ENCODE measurements around the gene RBM4B.
"Not testable (repeated sequence)": the region's sequence is repeated elsewhere in the genome, so short reads cannot be mapped to it uniquely, and the experiment has no call there.

The RBM4B gene

GRCh38 chr11:66651016-66651415 lies 26.7 kb downstream of the RBM4B start:
- no peak for DNase-seq (ENCODE audit: low read depth, low spot score)
- Histone ChIP-seq H3K36me3 (ENCODE audit: insufficient read depth, insufficient read length, low read length) (peaks cover 73% of the 10 kb centered on the region), H3K9ac (ENCODE audit: insufficient read length, low read depth) (no peak overlapping the region), H3K4me1 (ENCODE audit: insufficient read depth, insufficient read length) (no peaks in the 10 kb centered on the region), H3K4me3 (ENCODE audit: insufficient read length, low read depth) (no peak overlapping the region), H3K27me3 (ENCODE audit: insufficient read depth, insufficient read length) (no peaks in the 10 kb centered on the region), H3K9me3 (ENCODE audit: insufficient read depth, low read length) (no peaks in the 10 kb centered on the region)
- TF ChIP-seq ZNF274 (IDR thresholded peaks at IDR 0.05; ENCODE audit: low read depth, low read length) = no peak
- TF ChIP-seq SUZ12 (IDR thresholded peaks at IDR 0.05; ENCODE audit: extremely low read depth, insufficient read depth, insufficient read length) = no peak
- no peak for TF ChIP-seq YY1 (IDR thresholded peaks at IDR 0.05; ENCODE audit: insufficient read depth, insufficient read length)

- no peak for DNase-seq (ENCODE audit: low read depth, low spot score)
- H3K4me3 ChIP-seq (ENCODE audit: insufficient read length, low read depth) = no peak overlapping the region
- no peak overlapping the region for H3K9ac ChIP-seq (ENCODE audit: insufficient read length, low read depth)
- H3K9me3 ChIP-seq (ENCODE audit: insufficient read depth, low read length) = no peaks in the 10 kb centered on the region
- no peaks in the 10 kb centered on the region for H3K27me3 ChIP-seq (ENCODE audit: insufficient read depth, insufficient read length)
- no peaks in the 10 kb centered on the region for H3K4me1 ChIP-seq (ENCODE audit: insufficient read depth, insufficient read length)
- H3K36me3 ChIP-seq (ENCODE audit: insufficient read depth, insufficient read length, low read length) = peaks cover 83% of the 10 kb centered on the region
- TF ChIP-seq SUZ12 (IDR thresholded peaks at IDR 0.05; ENCODE audit: extremely low read depth, insufficient read depth, insufficient read length) = no peak
- TF ChIP-seq ZNF274 (IDR thresholded peaks at IDR 0.05; ENCODE audit: low read depth, low read length) = no peak
- no peak for TF ChIP-seq YY1 (IDR thresholded peaks at IDR 0.05; ENCODE audit: insufficient read depth, insufficient read length)
Observed at GRCh38 chr11:66649903-66650302, 27.8 kb downstream of the RBM4B start.

GRCh38 chr11:66646828-66647227 lies 30.9 kb downstream of the RBM4B start:
- Histone ChIP-seq H3K36me3 (ENCODE audit: insufficient read depth, insufficient read length, low read length) (peaks cover 92% of the 10 kb centered on the region), H3K27me3 (ENCODE audit: insufficient read depth, insufficient read length) (no peaks in the 10 kb centered on the region), H3K9me3 (ENCODE audit: insufficient read depth, low read length) (no peaks in the 10 kb centered on the region), H3K4me3 (ENCODE audit: insufficient read length, low read depth) (no peak overlapping the region), H3K4me1 (ENCODE audit: insufficient read depth, insufficient read length) (peaks cover 11% of the 10 kb centered on the region), H3K9ac (ENCODE audit: insufficient read length, low read depth) (no peak overlapping the region)
- TF ChIP-seq SUZ12 (IDR thresholded peaks at IDR 0.05; ENCODE audit: extremely low read depth, insufficient read depth, insufficient read length) (no peak), ZNF274 (IDR thresholded peaks at IDR 0.05; ENCODE audit: low read depth, low read length) (no peak), YY1 (IDR thresholded peaks at IDR 0.05; ENCODE audit: insufficient read depth, insufficient read length) (no peak)
- no peak for DNase-seq (ENCODE audit: low read depth, low spot score)

- Histone ChIP-seq H3K36me3 (ENCODE audit: insufficient read depth, insufficient read length, low read length) (peaks cover 98% of the 10 kb centered on the region), H3K4me1 (ENCODE audit: insufficient read depth, insufficient read length) (peaks cover 16% of the 10 kb centered on the region), H3K27me3 (ENCODE audit: insufficient read depth, insufficient read length) (no peaks in the 10 kb centered on the region), H3K9ac (ENCODE audit: insufficient read length, low read depth) (peak overlapping the region; percentile 37), H3K9me3 (ENCODE audit: insufficient read depth, low read length) (no peaks in the 10 kb centered on the region), H3K4me3 (ENCODE audit: insufficient read length, low read depth) (no peak overlapping the region)
- TF ChIP-seq ZNF274 (IDR thresholded peaks at IDR 0.05; ENCODE audit: low read depth, low read length) (no peak), SUZ12 (IDR thresholded peaks at IDR 0.05; ENCODE audit: extremely low read depth, insufficient read depth, insufficient read length) (no peak), YY1 (IDR thresholded peaks at IDR 0.05; ENCODE audit: insufficient read depth, insufficient read length) (no peak)
- DNase-seq (ENCODE audit: low read depth, low spot score) = no peak
Observed at GRCh38 chr11:66643745-66644437, 33.8 kb downstream of the RBM4B start.

- TF ChIP-seq ZNF274 (IDR thresholded peaks at IDR 0.05; ENCODE audit: low read depth, low read length) (no peak), SUZ12 (IDR thresholded peaks at IDR 0.05; ENCODE audit: extremely low read depth, insufficient read depth, insufficient read length) (no peak), YY1 (IDR thresholded peaks at IDR 0.05; ENCODE audit: insufficient read depth, insufficient read length) (no peak)
- peaks cover 83% of the 10 kb centered on the region for H3K36me3 ChIP-seq (ENCODE audit: insufficient read depth, insufficient read length, low read length)
- no peaks in the 10 kb centered on the region for H3K9me3 ChIP-seq (ENCODE audit: insufficient read depth, low read length)
- H3K4me3 ChIP-seq (ENCODE audit: insufficient read length, low read depth) = peak overlapping the region; percentile 98
- no peak overlapping the region for H3K9ac ChIP-seq (ENCODE audit: insufficient read length, low read depth)
- H3K27me3 ChIP-seq (ENCODE audit: insufficient read depth, insufficient read length) = no peaks in the 10 kb centered on the region
- DNase-seq (ENCODE audit: low read depth, low spot score) = no peak
- peaks cover 16% of the 10 kb centered on the region for H3K4me1 ChIP-seq (ENCODE audit: insufficient read depth, insufficient read length)
Observed at GRCh38 chr11:66641834-66642233, 35.9 kb downstream of the RBM4B start.

- H3K4me3 ChIP-seq (ENCODE audit: insufficient read length, low read depth) = peak overlapping the region; percentile 98
- not testable (repeated sequence) for H3K27me3 ChIP-seq (ENCODE audit: insufficient read depth, insufficient read length); DNase-seq (ENCODE audit: low read depth, low spot score); H3K9me3 ChIP-seq (ENCODE audit: insufficient read depth, low read length)
- H3K4me1 ChIP-seq (ENCODE audit: insufficient read depth, insufficient read length) = peaks cover 16% of the 10 kb centered on the region
- peak overlapping the region; percentile 68 for H3K9ac ChIP-seq (ENCODE audit: insufficient read length, low read depth)
- H3K36me3 ChIP-seq (ENCODE audit: insufficient read depth, insufficient read length, low read length) = peaks cover 76% of the 10 kb centered on the region
Observed at GRCh38 chr11:66639814-66640340, 37.8 kb downstream of the RBM4B start.

GRCh38 chr11:66639066-66639813 lies 38.4 kb downstream of the RBM4B start:
- peaks cover 16% of the 10 kb centered on the region for H3K4me1 ChIP-seq (ENCODE audit: insufficient read depth, insufficient read length)
- H3K27me3 ChIP-seq (ENCODE audit: insufficient read depth, insufficient read length) = no peaks in the 10 kb centered on the region
- no peaks in the 10 kb centered on the region for H3K9me3 ChIP-seq (ENCODE audit: insufficient read depth, low read length)
- H3K4me3 ChIP-seq (ENCODE audit: insufficient read length, low read depth) = peak overlapping the region; percentile 98
- peaks cover 76% of the 10 kb centered on the region for H3K36me3 ChIP-seq (ENCODE audit: insufficient read depth, insufficient read length, low read length)
- no peak for DNase-seq (ENCODE audit: low read depth, low spot score)
- no peak for TF ChIP-seq ZNF274 (IDR thresholded peaks at IDR 0.05; ENCODE audit: low read depth, low read length)
- no peak for TF ChIP-seq YY1 (IDR thresholded peaks at IDR 0.05; ENCODE audit: insufficient read depth, insufficient read length)
- no peak for TF ChIP-seq SUZ12 (IDR thresholded peaks at IDR 0.05; ENCODE audit: extremely low read depth, insufficient read depth, insufficient read length)
- H3K9ac ChIP-seq (ENCODE audit: insufficient read length, low read depth) = peak overlapping the region; percentile 100
